Hypothalamus (tissue), 51 donors: ENCODE measurements around the gene DDX39A.

Experiments
- DNase-seq, 51 donors: peaks; one replicate each; lab custom pipeline; 2025; lab: John Stamatoyannopoulos, UW

DDX39A gene

GRCh38 chr19:14435320-14436050 lies 16.3 kb upstream of the DDX39A start:
- no peak for DNase-seq

GRCh38 chr19:14434543-14435319 lies 15.6 kb upstream of the DDX39A start:
- peak in 9 of 51 donors; percentile 4 to 25 (median 17) for DNase-seq

GRCh38 chr19:14433554-14434501 lies 14.7 kb upstream of the DDX39A start:
- DNase-seq = peak in 19 of 51 donors; percentile 10 to 47 (median 29)

GRCh38 chr19:14432791-14433553 lies 13.8 kb upstream of the DDX39A start, which contains the start of gene PKN1:
Gene PKN1 (plus strand): TSS chr19:14433306. CDS start chr19:14433522, 216 bp downstream.
- peak in 39 of 51 donors; percentile 4 to 74 (median 29) for DNase-seq

- DNase-seq = no peak
Observed at GRCh38 chr19:14430712-14431111, 11.6 kb upstream of the DDX39A start.

- DNase-seq = no peak
Observed at GRCh38 chr19:14428882-14429416, 9.8 kb upstream of the DDX39A start.

GRCh38 chr19:14427461-14427860 lies 8.3 kb upstream of the DDX39A start:
- no peak for DNase-seq

GRCh38 chr19:14425696-14426138 lies 6.6 kb upstream of the DDX39A start:
- no peak for DNase-seq

GRCh38 chr19:14418856-14419105 lies 360 bp downstream of the DDX39A start:
- peak in 2 of 51 donors; percentile 65 to 87 for DNase-seq

- DNase-seq = no peak
Observed at GRCh38 chr19:14416817-14417231, 2.3 kb downstream of the DDX39A start.

GRCh38 chr19:14414926-14415690 lies 4.0 kb downstream of the DDX39A start:
- DNase-seq = no peak

- DNase-seq = no peak
Observed at GRCh38 chr19:14413693-14414181, 5.4 kb downstream of the DDX39A start.

GRCh38 chr19:14412996-14413692 lies 6.0 kb downstream of the DDX39A start:
- DNase-seq = no peak

GRCh38 chr19:14412324-14412995 lies 6.7 kb downstream of the DDX39A start:
- DNase-seq = no peak

- DNase-seq = no peak
Observed at GRCh38 chr19:14411938-14412245, 7.2 kb downstream of the DDX39A start.

- DNase-seq = no peak
Observed at GRCh38 chr19:14411161-14411937, 7.8 kb downstream of the DDX39A start.
